DND-41 (cell line): ENCODE measurements around the gene IGFLR1.

Experiments used
- EZH2 ChIP-seq: IDR thresholded peaks from 3 replicates; pipeline ENCODE4 v1.6.1; 2012; ENCODE audit warnings: borderline replicate concordance, low read depth, mild to moderate bottlenecking, moderate library complexity, low read length, inconsistent platforms; ENCODE audit not compliant: severe bottlenecking
- TF ChIP-seq, protein P1 (sequence below): IDR thresholded peaks from 2 replicates; pipeline ENCODE4 v1.5.1; 2012; ENCODE audit warnings: borderline replicate concordance, low read length, moderate library complexity, mild to moderate bottlenecking; ENCODE audit not compliant: poor library complexity, severe bottlenecking; ENCODE audit errors: extremely low read depth

DNA sequence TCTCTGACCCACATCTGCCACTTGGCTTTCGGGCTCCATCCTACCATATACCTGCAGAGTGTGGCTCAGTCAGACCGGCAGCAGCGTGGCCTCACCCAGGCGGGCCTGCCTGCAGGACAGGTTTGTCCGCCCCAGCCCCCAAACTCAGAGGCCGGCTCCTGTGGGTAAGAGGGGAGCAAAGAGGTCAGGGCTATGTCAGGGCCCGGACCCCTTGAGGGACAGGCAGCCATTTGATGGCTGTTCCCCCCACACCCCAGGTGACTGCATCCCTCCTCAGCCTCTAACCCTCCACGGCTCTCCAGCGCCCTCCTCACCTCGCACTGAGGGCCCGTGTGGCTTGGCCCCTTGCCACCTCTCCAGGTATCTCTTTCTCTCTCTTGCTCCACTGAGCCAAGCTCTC, 50.2 kb downstream of the IGFLR1 start:
- TF ChIP-seq, protein P1, sequence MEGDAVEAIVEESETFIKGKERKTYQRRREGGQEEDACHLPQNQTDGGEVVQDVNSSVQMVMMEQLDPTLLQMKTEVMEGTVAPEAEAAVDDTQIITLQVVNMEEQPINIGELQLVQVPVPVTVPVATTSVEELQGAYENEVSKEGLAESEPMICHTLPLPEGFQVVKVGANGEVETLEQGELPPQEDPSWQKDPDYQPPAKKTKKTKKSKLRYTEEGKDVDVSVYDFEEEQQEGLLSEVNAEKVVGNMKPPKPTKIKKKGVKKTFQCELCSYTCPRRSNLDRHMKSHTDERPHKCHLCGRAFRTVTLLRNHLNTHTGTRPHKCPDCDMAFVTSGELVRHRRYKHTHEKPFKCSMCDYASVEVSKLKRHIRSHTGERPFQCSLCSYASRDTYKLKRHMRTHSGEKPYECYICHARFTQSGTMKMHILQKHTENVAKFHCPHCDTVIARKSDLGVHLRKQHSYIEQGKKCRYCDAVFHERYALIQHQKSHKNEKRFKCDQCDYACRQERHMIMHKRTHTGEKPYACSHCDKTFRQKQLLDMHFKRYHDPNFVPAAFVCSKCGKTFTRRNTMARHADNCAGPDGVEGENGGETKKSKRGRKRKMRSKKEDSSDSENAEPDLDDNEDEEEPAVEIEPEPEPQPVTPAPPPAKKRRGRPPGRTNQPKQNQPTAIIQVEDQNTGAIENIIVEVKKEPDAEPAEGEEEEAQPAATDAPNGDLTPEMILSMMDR: no peak
- TF ChIP-seq EZH2: no peak
